Suprapubic skin (tissue), 4 donors: ENCODE data around the gene TRAF3IP1.

Experiments
- POLR2A ChIP-seq, 2 donors: fragments of 450-650 bp; IDR thresholded peaks; one replicate each; pipeline ENCODE4 v1.6.1; 2017; ENCODE audit warnings: antibody characterized with exemption in 2 of 2, mild to moderate bottlenecking in 2 of 2, moderate library complexity in 2 of 2
- POLR2AphosphoS5 ChIP-seq, 3 donors: sonication (generic); formaldehyde crosslinking; IDR thresholded peaks; one replicate each; pipeline ENCODE4 v1.6.1; 2017; ENCODE audit warnings: antibody characterized with exemption in 3 of 3
- TF ChIP-seq, protein P1 (sequence below), 2 donors: fragments of 200-600 bp in 1 of 2; fragments of 450-650 bp in 1 of 2; sonication (generic) in 1 of 2; IDR thresholded peaks; one replicate each; pipeline ENCODE4 v1.5.1; 2016 to 2019; ENCODE audit warnings: antibody characterized with exemption in 2 of 2, mild to moderate bottlenecking in 1 of 2, moderate library complexity in 1 of 2

DNA sequence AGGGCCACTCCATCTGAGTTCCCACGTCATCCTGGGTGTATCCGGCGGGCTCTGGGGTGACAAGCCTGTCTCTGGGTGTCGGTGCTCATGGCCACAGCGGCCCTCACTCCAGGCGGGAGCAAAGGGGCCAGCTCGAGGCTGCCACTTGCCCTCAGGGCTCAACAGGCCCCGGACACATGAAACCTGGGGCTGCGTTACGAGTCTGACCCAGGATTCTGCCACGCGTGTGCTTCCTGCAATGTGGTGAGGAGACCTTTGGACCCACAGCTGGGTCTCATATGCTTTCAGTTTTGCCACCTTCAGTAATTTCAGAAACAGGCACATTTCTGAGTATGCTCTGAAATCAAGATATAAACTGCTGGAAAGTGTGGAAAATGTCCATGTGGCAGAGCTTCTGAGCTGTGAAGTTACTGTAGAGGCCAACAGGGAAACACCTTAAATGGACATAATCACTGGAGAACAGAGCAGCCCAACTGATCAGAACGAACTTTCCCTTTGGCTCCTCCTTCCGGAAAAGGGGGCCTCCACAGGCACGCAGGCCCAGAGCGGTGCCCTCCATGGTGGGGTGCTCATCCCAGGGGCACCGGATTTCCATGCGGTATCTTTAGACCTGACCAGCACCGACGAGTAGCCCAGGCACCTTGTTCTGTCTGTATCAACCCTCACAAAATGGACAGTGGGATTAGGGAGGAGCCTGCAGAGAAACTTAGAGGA lies 46.0 kb upstream of the TRAF3IP1 start:
- TF ChIP-seq POLR2A (IDR thresholded peaks at IDR 0.05) (no peak), POLR2AphosphoS5 (IDR thresholded peaks at IDR 0.05) (no peak)
- TF ChIP-seq, protein P1, sequence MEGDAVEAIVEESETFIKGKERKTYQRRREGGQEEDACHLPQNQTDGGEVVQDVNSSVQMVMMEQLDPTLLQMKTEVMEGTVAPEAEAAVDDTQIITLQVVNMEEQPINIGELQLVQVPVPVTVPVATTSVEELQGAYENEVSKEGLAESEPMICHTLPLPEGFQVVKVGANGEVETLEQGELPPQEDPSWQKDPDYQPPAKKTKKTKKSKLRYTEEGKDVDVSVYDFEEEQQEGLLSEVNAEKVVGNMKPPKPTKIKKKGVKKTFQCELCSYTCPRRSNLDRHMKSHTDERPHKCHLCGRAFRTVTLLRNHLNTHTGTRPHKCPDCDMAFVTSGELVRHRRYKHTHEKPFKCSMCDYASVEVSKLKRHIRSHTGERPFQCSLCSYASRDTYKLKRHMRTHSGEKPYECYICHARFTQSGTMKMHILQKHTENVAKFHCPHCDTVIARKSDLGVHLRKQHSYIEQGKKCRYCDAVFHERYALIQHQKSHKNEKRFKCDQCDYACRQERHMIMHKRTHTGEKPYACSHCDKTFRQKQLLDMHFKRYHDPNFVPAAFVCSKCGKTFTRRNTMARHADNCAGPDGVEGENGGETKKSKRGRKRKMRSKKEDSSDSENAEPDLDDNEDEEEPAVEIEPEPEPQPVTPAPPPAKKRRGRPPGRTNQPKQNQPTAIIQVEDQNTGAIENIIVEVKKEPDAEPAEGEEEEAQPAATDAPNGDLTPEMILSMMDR (IDR thresholded peaks at IDR 0.05), result no peak
